GM18868 (cell line): ENCODE data around the gene HEPACAM.
A peak's percentile ranks its signal among the peaks of the same experiment; 100 is the strongest.

Experiments
- ATAC-seq: cut with Tn5 transposase; IDR thresholded peaks from one replicate; pipeline ENCODE4 v1.9.1; 2021; ENCODE audit warnings: mild to moderate bottlenecking, moderate library complexity; ENCODE audit not compliant: unreplicated experiment

The HEPACAM gene

GRCh38 chr11:124886978-124887666, 48.7 kb downstream of the HEPACAM start:
- ATAC-seq = no peak

- ATAC-seq = no peak
Measured at GRCh38 chr11:124886476-124886875, 49.4 kb downstream of the HEPACAM start.

- ATAC-seq = no peak
Measured at GRCh38 chr11:124884869-124885479, 50.9 kb downstream of the HEPACAM start.

- ATAC-seq = no peak
Measured at GRCh38 chr11:124884340-124884739, 51.5 kb downstream of the HEPACAM start.

GRCh38 chr11:124882339-124883071, 53.3 kb downstream of the HEPACAM start:
- ATAC-seq = no peak

GRCh38 chr11:124880958-124881357, 54.9 kb downstream of the HEPACAM start:
- ATAC-seq = no peak

- no peak for ATAC-seq
Measured at GRCh38 chr11:124880290-124880611, 55.6 kb downstream of the HEPACAM start.

- no peak for ATAC-seq
Measured at GRCh38 chr11:124879493-124880289, 56.2 kb downstream of the HEPACAM start.

GRCh38 chr11:124878759-124879492, 56.9 kb downstream of the HEPACAM start:
- ATAC-seq = no peak

- no peak for ATAC-seq
Measured at GRCh38 chr11:124877910-124878758, 57.7 kb downstream of the HEPACAM start.

- ATAC-seq = no peak
Measured at GRCh38 chr11:124877631-124877909, 58.3 kb downstream of the HEPACAM start.

- no peak for ATAC-seq
Measured at GRCh38 chr11:124876818-124877630, 58.8 kb downstream of the HEPACAM start.

- peak; percentile 93 for ATAC-seq
Measured at GRCh38 chr11:124875943-124876817, 59.7 kb downstream of the HEPACAM start.

GRCh38 chr11:124875401-124875800, 60.4 kb downstream of the HEPACAM start:
- ATAC-seq = no peak

GRCh38 chr11:124874571-124875255, 61.1 kb downstream of the HEPACAM start:
- ATAC-seq = no peak

GRCh38 chr11:124873951-124874350, 61.9 kb downstream of the HEPACAM start:
- ATAC-seq = no peak

GRCh38 chr11:124872741-124873140, 63.1 kb downstream of the HEPACAM start:
- no peak for ATAC-seq

- ATAC-seq = no peak
Measured at GRCh38 chr11:124872280-124872679, 63.6 kb downstream of the HEPACAM start.
